HepG2 (cell line): ENCODE results near the gene TUBGCP4. TPM values are rescaled to one million over a fixed set of nuclear protein-coding genes. Genes with fewer than 3 reads are reported as not detected.

Experiments used
- ATF7-NPFF ChIP-seq: sonication (generic); formaldehyde crosslinking; IDR thresholded peaks from 2 replicates; pipeline ENCODE4 v1.8.1; 2023; ENCODE audit warnings: mild to moderate bottlenecking, low read depth, missing genetic modification reagents, moderate library complexity
- IKZF4 ChIP-seq: sonication (generic); formaldehyde crosslinking; IDR thresholded peaks from 2 replicates; pipeline ENCODE4 v1.5.1; 2020; ENCODE audit warnings: borderline replicate concordance, mild to moderate bottlenecking, low read depth, missing genetic modification reagents; ENCODE audit errors: not compliant biosample characterization
- ISX ChIP-seq: sonication (generic); formaldehyde crosslinking; conservative IDR thresholded peaks from 2 replicates; pipeline ENCODE4 v1.5.0; 2020; ENCODE audit warnings: missing genetic modification reagents
- KLF12 ChIP-seq: sonication (generic); formaldehyde crosslinking; IDR thresholded peaks from 2 replicates; pipeline ENCODE4 v1.4.0; 2020; ENCODE audit warnings: missing genetic modification reagents, borderline replicate concordance
- KLF9 ChIP-seq: IDR thresholded peaks from 2 replicates; pipeline ENCODE4 v1.6.1; 2016; ENCODE audit warnings: low read depth
- MEIS2 ChIP-seq: sonication (generic); formaldehyde crosslinking; IDR thresholded peaks from 2 replicates; pipeline ENCODE4 v1.9.0; 2021; ENCODE audit warnings: mild to moderate bottlenecking, missing genetic modification reagents
- NBN ChIP-seq: fragments of 450-650 bp; conservative IDR thresholded peaks from 2 replicates; pipeline ENCODE4 v1.6.1; 2017
- RXRA ChIP-seq: sonication (generic); formaldehyde crosslinking; IDR thresholded peaks from 2 replicates; pipeline ENCODE4 v1.5.1; 2020; ENCODE audit warnings: missing genetic modification reagents
- ZBTB3 ChIP-seq: sonication (generic); formaldehyde crosslinking; IDR thresholded peaks from 2 replicates; pipeline ENCODE4 v1.4.0; 2020; ENCODE audit warnings: low read depth, mild to moderate bottlenecking, moderate library complexity, missing genetic modification reagents, borderline replicate concordance
- ZNF180 ChIP-seq: sonication (generic); formaldehyde crosslinking; IDR thresholded peaks from 2 replicates; pipeline ENCODE4 v1.4.0; 2020; ENCODE audit warnings: low read depth, missing genetic modification reagents, borderline replicate concordance
- ZNF589 ChIP-seq: sonication (generic); formaldehyde crosslinking; conservative IDR thresholded peaks from 2 replicates; pipeline ENCODE4 v1.8.0; 2022; ENCODE audit warnings: mild to moderate bottlenecking, moderate library complexity, missing genetic modification reagents
- ZSCAN20 ChIP-seq: sonication (generic); formaldehyde crosslinking; IDR thresholded peaks from 2 replicates; pipeline ENCODE4 v1.4.0; 2020; ENCODE audit warnings: missing genetic modification reagents, mild to moderate bottlenecking, borderline replicate concordance
- polyA plus RNA-seq, 8 experiments: library from polyadenylated mRNA; depleted of rRNA in 3 of 8; stranded (reverse) in 7 of 8; unstranded in 1 of 8; fragments of >200 nt; fragmentation: Illumina TruSeq in 4 of 8; extraction: Trizol in 4 of 8; gene quantifications; 2 replicates each; pipeline versions ENCODE4 v1.2.1 to v1.2.3, GENCODE V29; 2011 to 2016; ENCODE audit warnings: low read depth in 4 of 8, missing spikeins in 1 of 8, mixed read lengths in 1 of 8; ENCODE audit not compliant: insufficient read depth in 1 of 8
- total RNA-seq, 5 experiments: library from RNA; depleted of rRNA; stranded (reverse); fragments of >200 nt; fragmentation: Illumina TruSeq; extraction: Trizol; gene quantifications; 2 replicates each; pipeline ENCODE4 v1.2.3, GENCODE V29; 2016; ENCODE audit warnings: low read depth in 1 of 5
- TF ChIP-seq, protein P1 (sequence below): fragments of 450-650 bp; IDR thresholded peaks from 2 replicates; pipeline ENCODE4 v1.6.1; 2017
- TF ChIP-seq, protein P2 (sequence below): IDR thresholded peaks from 2 replicates; pipeline ENCODE4 v1.6.1; 2016; ENCODE audit warnings: mild to moderate bottlenecking, missing biosample characterization, missing genetic modification reagents
- TF ChIP-seq, protein P3 (sequence below): IDR thresholded peaks from 2 replicates; pipeline ENCODE4 v1.4.0; 2020; ENCODE audit warnings: mild to moderate bottlenecking, missing genetic modification reagents
- TF ChIP-seq, protein P4 (sequence below): sonication (generic); formaldehyde crosslinking; IDR thresholded peaks from 2 replicates; pipeline ENCODE4 v1.4.0; 2020; ENCODE audit warnings: missing genetic modification reagents
- TF ChIP-seq, protein P5 (sequence below): sonication (generic); formaldehyde crosslinking; IDR thresholded peaks from 2 replicates; pipeline ENCODE4 v1.5.0; 2020; ENCODE audit warnings: missing genetic modification reagents, mild to moderate bottlenecking, borderline replicate concordance
- TF ChIP-seq, protein P6 (sequence below): sonication (generic); formaldehyde crosslinking; IDR thresholded peaks from 2 replicates; pipeline ENCODE4 v1.9.0; 2021; ENCODE audit warnings: missing genetic modification reagents, borderline replicate concordance

TUBGCP4 gene
- total and polyA plus RNA-seq, 2 of the 13 experiments (the other 11 are each of a cell fraction or from before 2014, with no cell fraction given) = 15.0 to 20.5 TPM

DNA sequence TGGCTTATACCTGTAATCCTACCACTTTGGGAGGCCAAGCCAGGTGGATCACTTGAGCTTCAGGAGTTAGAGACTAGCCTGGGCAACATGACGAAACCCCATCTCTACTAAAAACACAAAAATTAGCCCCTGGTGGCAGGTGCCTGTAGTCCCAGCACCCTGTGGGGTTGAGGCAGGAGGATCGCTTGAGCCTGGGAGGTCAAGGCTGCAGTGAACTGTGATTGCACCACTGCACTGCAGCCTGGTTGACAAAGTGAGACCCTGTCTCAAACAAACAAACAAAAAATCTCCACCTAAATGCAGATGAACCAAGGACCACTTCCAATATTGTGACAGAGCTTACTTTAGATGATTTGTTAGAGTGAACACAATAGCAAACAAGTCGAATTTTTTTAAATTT lies 68.4 kb downstream of the TUBGCP4 start (continued):
- no peak for TF ChIP-seq ZSCAN20 (CRISPR knock-in tag)
- no peak for TF ChIP-seq NBN
- no peak for TF ChIP-seq IKZF4 (CRISPR knock-in tag)
- TF ChIP-seq ZBTB3 (CRISPR knock-in tag) = peak; percentile 55; the same call in 1 of the 2 replicates
- no peak for TF ChIP-seq MEIS2 (CRISPR knock-in tag)
- no peak for TF ChIP-seq ZNF589
- TF ChIP-seq, protein P1, sequence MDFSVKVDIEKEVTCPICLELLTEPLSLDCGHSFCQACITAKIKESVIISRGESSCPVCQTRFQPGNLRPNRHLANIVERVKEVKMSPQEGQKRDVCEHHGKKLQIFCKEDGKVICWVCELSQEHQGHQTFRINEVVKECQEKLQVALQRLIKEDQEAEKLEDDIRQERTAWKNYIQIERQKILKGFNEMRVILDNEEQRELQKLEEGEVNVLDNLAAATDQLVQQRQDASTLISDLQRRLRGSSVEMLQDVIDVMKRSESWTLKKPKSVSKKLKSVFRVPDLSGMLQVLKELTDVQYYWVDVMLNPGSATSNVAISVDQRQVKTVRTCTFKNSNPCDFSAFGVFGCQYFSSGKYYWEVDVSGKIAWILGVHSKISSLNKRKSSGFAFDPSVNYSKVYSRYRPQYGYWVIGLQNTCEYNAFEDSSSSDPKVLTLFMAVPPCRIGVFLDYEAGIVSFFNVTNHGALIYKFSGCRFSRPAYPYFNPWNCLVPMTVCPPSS = no peak
- TF ChIP-seq, protein P2, sequence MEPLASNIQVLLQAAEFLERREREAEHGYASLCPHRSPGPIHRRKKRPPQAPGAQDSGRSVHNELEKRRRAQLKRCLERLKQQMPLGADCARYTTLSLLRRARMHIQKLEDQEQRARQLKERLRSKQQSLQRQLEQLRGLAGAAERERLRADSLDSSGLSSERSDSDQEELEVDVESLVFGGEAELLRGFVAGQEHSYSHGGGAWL = no peak
- TF ChIP-seq ZNF180 (CRISPR knock-in tag) = no peak
- TF ChIP-seq, protein P3, sequence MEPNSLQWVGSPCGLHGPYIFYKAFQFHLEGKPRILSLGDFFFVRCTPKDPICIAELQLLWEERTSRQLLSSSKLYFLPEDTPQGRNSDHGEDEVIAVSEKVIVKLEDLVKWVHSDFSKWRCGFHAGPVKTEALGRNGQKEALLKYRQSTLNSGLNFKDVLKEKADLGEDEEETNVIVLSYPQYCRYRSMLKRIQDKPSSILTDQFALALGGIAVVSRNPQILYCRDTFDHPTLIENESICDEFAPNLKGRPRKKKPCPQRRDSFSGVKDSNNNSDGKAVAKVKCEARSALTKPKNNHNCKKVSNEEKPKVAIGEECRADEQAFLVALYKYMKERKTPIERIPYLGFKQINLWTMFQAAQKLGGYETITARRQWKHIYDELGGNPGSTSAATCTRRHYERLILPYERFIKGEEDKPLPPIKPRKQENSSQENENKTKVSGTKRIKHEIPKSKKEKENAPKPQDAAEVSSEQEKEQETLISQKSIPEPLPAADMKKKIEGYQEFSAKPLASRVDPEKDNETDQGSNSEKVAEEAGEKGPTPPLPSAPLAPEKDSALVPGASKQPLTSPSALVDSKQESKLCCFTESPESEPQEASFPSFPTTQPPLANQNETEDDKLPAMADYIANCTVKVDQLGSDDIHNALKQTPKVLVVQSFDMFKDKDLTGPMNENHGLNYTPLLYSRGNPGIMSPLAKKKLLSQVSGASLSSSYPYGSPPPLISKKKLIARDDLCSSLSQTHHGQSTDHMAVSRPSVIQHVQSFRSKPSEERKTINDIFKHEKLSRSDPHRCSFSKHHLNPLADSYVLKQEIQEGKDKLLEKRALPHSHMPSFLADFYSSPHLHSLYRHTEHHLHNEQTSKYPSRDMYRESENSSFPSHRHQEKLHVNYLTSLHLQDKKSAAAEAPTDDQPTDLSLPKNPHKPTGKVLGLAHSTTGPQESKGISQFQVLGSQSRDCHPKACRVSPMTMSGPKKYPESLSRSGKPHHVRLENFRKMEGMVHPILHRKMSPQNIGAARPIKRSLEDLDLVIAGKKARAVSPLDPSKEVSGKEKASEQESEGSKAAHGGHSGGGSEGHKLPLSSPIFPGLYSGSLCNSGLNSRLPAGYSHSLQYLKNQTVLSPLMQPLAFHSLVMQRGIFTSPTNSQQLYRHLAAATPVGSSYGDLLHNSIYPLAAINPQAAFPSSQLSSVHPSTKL (CRISPR knock-in tag) = peak; percentile 41; the same call in 1 of the 2 replicates
- no peak for TF ChIP-seq ATF7-NPFF
- TF ChIP-seq KLF12 (CRISPR knock-in tag) = no peak
- TF ChIP-seq ISX (CRISPR knock-in tag) = no peak
- no peak for TF ChIP-seq KLF9
- TF ChIP-seq, protein P4, sequence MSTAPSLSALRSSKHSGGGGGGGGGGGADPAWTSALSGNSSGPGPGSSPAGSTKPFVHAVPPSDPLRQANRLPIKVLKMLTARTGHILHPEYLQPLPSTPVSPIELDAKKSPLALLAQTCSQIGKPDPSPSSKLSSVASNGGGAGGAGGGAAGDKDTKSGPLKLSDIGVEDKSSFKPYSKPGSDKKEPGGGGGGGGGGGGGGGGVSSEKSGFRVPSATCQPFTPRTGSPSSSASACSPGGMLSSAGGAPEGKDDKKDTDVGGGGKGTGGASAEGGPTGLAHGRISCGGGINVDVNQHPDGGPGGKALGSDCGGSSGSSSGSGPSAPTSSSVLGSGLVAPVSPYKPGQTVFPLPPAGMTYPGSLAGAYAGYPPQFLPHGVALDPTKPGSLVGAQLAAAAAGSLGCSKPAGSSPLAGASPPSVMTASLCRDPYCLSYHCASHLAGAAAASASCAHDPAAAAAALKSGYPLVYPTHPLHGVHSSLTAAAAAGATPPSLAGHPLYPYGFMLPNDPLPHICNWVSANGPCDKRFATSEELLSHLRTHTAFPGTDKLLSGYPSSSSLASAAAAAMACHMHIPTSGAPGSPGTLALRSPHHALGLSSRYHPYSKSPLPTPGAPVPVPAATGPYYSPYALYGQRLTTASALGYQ (CRISPR knock-in tag) = no peak
- TF ChIP-seq, protein P5, sequence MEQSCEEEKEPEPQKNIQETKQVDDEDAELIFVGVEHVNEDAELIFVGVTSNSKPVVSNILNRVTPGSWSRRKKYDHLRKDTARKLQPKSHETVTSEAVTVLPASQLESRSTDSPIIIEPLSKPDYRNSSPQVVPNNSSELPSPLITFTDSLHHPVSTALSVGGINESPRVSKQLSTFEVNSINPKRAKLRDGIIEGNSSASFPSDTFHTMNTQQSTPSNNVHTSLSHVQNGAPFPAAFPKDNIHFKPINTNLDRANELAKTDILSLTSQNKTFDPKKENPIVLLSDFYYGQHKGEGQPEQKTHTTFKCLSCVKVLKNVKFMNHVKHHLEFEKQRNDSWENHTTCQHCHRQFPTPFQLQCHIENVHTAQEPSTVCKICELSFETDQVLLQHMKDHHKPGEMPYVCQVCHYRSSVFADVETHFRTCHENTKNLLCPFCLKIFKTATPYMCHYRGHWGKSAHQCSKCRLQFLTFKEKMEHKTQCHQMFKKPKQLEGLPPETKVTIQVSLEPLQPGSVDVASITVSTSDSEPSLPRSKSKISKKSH (CRISPR knock-in tag) = no peak
- TF ChIP-seq RXRA (CRISPR knock-in tag) = peak; percentile 73; the same call in 1 of the 2 replicates
- TF ChIP-seq, protein P6, sequence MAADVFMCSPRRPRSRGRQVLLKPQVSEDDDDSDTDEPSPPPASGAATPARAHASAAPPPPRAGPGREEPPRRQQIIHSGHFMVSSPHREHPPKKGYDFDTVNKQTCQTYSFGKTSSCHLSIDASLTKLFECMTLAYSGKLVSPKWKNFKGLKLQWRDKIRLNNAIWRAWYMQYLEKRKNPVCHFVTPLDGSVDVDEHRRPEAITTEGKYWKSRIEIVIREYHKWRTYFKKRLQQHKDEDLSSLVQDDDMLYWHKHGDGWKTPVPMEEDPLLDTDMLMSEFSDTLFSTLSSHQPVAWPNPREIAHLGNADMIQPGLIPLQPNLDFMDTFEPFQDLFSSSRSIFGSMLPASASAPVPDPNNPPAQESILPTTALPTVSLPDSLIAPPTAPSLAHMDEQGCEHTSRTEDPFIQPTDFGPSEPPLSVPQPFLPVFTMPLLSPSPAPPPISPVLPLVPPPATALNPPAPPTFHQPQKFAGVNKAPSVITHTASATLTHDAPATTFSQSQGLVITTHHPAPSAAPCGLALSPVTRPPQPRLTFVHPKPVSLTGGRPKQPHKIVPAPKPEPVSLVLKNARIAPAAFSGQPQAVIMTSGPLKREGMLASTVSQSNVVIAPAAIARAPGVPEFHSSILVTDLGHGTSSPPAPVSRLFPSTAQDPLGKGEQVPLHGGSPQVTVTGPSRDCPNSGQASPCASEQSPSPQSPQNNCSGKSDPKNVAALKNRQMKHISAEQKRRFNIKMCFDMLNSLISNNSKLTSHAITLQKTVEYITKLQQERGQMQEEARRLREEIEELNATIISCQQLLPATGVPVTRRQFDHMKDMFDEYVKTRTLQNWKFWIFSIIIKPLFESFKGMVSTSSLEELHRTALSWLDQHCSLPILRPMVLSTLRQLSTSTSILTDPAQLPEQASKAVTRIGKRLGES (CRISPR knock-in tag) = no peak
